PC-9 (cell line): Measurements from ENCODE around the gene LCLAT1. TPM values are rescaled to one million over a fixed set of nuclear protein-coding genes. Genes with fewer than 3 reads are reported as not detected.
"Not testable (repeated sequence)": the region's sequence is repeated elsewhere in the genome, so short reads cannot be mapped to it uniquely, and the experiment has no call there.

Experiments used
- BruUV-seq: library from RNA; stranded (reverse); fragments of 400-500 nt; replicated peaks from 2 replicates; lab custom pipeline; 2021; lab: Mats Ljungman, UMichigan
- CTCF ChIA-PET: fragments of 300-600 bp; sonication (Branson Sonifier 250); formaldehyde crosslinking; loops from one replicate; lab custom pipeline; 2022; ENCODE audit warnings: antibody characterized with exemption; lab: Charles Lee
- POLR2A ChIA-PET: fragments of 300-600 bp; sonication (Branson Sonifier 250); formaldehyde crosslinking; loops from one replicate; lab custom pipeline; 2022; ENCODE audit warnings: antibody characterized with exemption; ENCODE audit not compliant: unreplicated experiment; lab: Charles Lee
- DNase-seq, 2 experiments: peaks; one replicate each; pipeline versions ENCODE4 v3.0.0 to v3.0.0-alpha.2; 2015 to 2022; ENCODE audit warnings: mixed read lengths in 1 of 2
- H2AFZ ChIP-seq: fragments of 200-600 bp; sonication (generic); 2 replicates; pipeline ENCODE4 v1.8.1; 2017; ENCODE audit warnings: antibody characterized with exemption
- H3F3A ChIP-seq: fragments of 200-600 bp; sonication (generic); 2 replicates; pipeline ENCODE4 v1.8.1; 2017; ENCODE audit warnings: antibody characterized with exemption, mild to moderate bottlenecking, low read depth; ENCODE audit not compliant: insufficient read depth
- H3K27ac ChIP-seq: fragments of 200-600 bp; sonication (generic); 2 replicates; pipeline ENCODE4 v1.6.1; 2016; ENCODE audit warnings: mixed run types
- H3K27me3 ChIP-seq: fragments of 200-600 bp; sonication (generic); 2 replicates; pipeline ENCODE4 v1.6.1; 2016; ENCODE audit warnings: low read depth, mixed run types; ENCODE audit not compliant: insufficient read depth
- H3K36me3 ChIP-seq: fragments of 200-600 bp; sonication (generic); 2 replicates; pipeline ENCODE4 v1.6.1; 2016; ENCODE audit warnings: low read depth, mixed run types
- H3K4me1 ChIP-seq: fragments of 200-600 bp; sonication (generic); replicated peaks from 2 replicates; pipeline ENCODE4 v1.6.1; 2016; ENCODE audit warnings: mixed run types; ENCODE audit not compliant: insufficient read depth
- H3K4me2 ChIP-seq: fragments of 200-600 bp; sonication (generic); 2 replicates; pipeline ENCODE4 v1.6.1; 2017; ENCODE audit warnings: mixed run types
- H3K4me3 ChIP-seq: fragments of 200-600 bp; sonication (generic); 2 replicates; pipeline ENCODE4 v1.6.1; 2016; ENCODE audit warnings: mixed run types
- H3K79me2 ChIP-seq: fragments of 200-600 bp; sonication (generic); 2 replicates; pipeline ENCODE4 v1.6.1; 2017; ENCODE audit warnings: low read depth, mixed run types
- H3K9me2 ChIP-seq: fragments of 200-600 bp; sonication (generic); 2 replicates; pipeline ENCODE4 v1.8.1; 2017; ENCODE audit warnings: mild to moderate bottlenecking; ENCODE audit not compliant: insufficient read depth
- H3K9me3 ChIP-seq: fragments of 200-600 bp; sonication (generic); 2 replicates; pipeline ENCODE4 v1.8.1; 2016; ENCODE audit warnings: low read depth; ENCODE audit not compliant: insufficient read depth
- H4K20me1 ChIP-seq: fragments of 200-600 bp; sonication (generic); 2 replicates; pipeline ENCODE4 v1.8.1; 2017; ENCODE audit not compliant: insufficient read depth
- EZH2 ChIP-seq: fragments of 200-600 bp; sonication (generic); IDR thresholded peaks from 2 replicates; pipeline ENCODE4 v1.8.0; 2017; ENCODE audit warnings: antibody characterized with exemption, low read depth
- intact Hi-C: fragments of 100-400 bp; cut with micrococcal nuclease; formaldehyde crosslinking; loops from one replicate; pipeline ENCODE4 v1.10.0; 2022; ENCODE audit not compliant: unreplicated experiment
- total RNA-seq: library from RNA; stranded (reverse); gene quantifications from 2 replicates; pipeline ENCODE4 v1.2.3, GENCODE V29; 2021
- TF ChIP-seq, protein P1 (sequence below): fragments of 200-600 bp; sonication (generic); conservative IDR thresholded peaks from 2 replicates; pipeline ENCODE4 v1.6.1; 2017; ENCODE audit warnings: mixed run types, antibody characterized with exemption, mild to moderate bottlenecking, moderate library complexity

The LCLAT1 gene
- total RNA-seq, 1 experiment from 2014 or later: 35.7 TPM

DNA sequence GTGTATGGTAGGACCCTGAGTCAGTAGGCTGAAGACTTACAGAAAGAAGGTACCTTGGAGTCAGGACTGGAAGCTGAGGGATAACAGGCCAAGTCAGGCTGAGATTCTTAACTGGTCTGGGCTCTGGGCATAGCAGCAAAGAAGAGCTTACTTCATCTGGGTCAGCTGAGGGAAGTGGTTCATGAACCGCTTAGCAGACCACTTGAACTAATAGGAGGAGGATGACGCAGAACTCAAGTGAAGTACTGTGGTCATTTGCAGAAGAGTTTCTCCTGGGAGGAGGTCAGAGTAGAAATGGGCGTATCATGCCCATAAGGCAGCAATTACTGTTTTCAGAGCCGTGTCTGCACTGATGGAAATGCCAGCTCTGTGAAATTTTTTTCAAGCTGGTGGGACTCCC, 164.5 kb downstream of the LCLAT1 start:
- Histone ChIP-seq H3K79me2 (no peaks in the 10 kb centered on the region), H3K4me2 (no peak overlapping the region), H3K27ac (no peak overlapping the region), H3K36me3 (no peaks in the 10 kb centered on the region), H3K9me3 (no peaks in the 10 kb centered on the region), H4K20me1 (no peaks in the 10 kb centered on the region), H3K4me3 (no peak overlapping the region), H3K9me2 (peaks cover 10% of the 10 kb centered on the region; the same call in 1 of the 2 replicates), H2AFZ (no peak overlapping the region), H3F3A (no peaks in the 10 kb centered on the region), H3K27me3 (no peaks in the 10 kb centered on the region), H3K4me1 (no peaks in the 10 kb centered on the region; the same call in 1 of the 2 replicates)
- TF ChIP-seq, protein P1, sequence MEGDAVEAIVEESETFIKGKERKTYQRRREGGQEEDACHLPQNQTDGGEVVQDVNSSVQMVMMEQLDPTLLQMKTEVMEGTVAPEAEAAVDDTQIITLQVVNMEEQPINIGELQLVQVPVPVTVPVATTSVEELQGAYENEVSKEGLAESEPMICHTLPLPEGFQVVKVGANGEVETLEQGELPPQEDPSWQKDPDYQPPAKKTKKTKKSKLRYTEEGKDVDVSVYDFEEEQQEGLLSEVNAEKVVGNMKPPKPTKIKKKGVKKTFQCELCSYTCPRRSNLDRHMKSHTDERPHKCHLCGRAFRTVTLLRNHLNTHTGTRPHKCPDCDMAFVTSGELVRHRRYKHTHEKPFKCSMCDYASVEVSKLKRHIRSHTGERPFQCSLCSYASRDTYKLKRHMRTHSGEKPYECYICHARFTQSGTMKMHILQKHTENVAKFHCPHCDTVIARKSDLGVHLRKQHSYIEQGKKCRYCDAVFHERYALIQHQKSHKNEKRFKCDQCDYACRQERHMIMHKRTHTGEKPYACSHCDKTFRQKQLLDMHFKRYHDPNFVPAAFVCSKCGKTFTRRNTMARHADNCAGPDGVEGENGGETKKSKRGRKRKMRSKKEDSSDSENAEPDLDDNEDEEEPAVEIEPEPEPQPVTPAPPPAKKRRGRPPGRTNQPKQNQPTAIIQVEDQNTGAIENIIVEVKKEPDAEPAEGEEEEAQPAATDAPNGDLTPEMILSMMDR: no peak
- TF ChIP-seq EZH2: no peak
- BruUV-seq: no TSS peak
- intact Hi-C loops: no loop called here
- ChIA-PET CTCF (interaction anchor here (0.9 kb wide), 1 partner anchor 447 kb away, joined by 3 read pairs; no protein-coding TSS in a partner anchor), POLR2A (no interaction called here)
- DNase-seq: no peak

DNA sequence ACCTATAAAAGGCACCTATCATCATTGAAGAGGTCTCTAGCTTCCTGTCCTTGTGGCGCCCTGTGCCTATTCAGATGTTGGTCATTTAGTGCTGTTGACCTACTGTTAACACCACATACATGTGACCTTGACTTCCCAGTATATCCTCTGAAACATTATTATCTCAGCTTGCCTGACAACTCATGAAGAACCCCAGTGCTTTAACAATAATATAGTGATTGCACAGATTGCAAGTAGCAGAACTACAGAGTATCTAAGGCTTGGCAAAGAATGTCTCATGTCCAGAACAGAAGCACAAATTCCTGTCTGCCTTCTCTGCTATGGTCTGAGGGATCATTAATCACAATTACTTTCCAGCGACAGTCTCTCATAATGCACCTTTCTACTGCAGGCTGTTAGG, 165.3 kb downstream of the LCLAT1 start:
- no peaks in the 10 kb centered on the region for H3F3A ChIP-seq
- H3K9me3 ChIP-seq: no peaks in the 10 kb centered on the region
- H3K27me3 ChIP-seq: no peaks in the 10 kb centered on the region
- H4K20me1 ChIP-seq: no peaks in the 10 kb centered on the region
- no peak overlapping the region for H3K4me2 ChIP-seq
- no peaks in the 10 kb centered on the region for H3K79me2 ChIP-seq
- ChIA-PET CTCF (no interaction called here), POLR2A (no interaction called here)
- intact Hi-C loops: no loop called here
- H2AFZ ChIP-seq: no peak overlapping the region
- H3K36me3 ChIP-seq: no peaks in the 10 kb centered on the region
- TF ChIP-seq, protein P1: no peak
- no peak for TF ChIP-seq EZH2
- H3K4me3 ChIP-seq: no peak overlapping the region
- no peak overlapping the region for H3K27ac ChIP-seq
- no peaks in the 10 kb centered on the region; the same call in 1 of the 2 replicates for H3K4me1 ChIP-seq
- H3K9me2 ChIP-seq: peaks cover 10% of the 10 kb centered on the region; the same call in 1 of the 2 replicates
- BruUV-seq: no TSS peak
- DNase-seq: no peak

DNA sequence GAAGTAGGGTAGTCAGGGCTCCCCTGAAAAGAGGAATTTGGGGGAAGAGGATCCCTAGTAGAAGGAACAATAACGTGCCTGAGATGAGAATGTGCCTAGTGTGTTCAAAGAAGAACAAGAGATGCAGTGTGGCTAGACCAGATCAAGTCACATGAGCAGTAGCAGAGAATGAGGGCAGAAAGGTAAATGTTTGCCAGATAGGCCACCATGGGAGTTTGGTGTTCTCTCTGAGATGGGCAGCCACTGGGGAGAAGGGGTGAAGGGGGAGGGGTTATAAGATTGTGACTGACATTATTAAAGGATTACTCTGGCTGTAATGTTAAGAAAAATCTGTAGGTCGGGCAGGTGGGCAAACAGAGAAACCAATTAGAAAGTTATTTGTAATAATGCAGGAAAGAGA, 166.0 kb downstream of the LCLAT1 start:
- POLR2A ChIA-PET: no interaction called here
- H2AFZ ChIP-seq: no peak overlapping the region

DNA sequence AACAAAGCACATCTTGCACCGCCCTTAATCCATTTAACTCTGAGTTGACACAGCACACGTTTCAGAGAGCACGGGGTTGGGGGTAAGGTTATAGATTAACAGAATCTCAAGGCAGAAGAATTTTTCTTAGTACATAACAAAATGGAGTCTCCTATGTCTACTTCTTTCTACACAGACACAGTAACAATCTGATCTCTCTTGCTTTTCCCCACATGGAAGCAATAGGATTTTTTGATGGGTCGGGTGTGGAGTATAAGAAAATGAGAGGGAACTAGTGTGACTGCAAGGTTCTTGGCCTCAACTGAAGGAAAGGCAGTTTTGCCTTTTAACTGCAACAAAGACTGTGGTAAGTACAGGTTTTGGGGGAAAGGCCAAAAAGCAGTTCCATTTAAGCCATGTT, 167.2 kb downstream of the LCLAT1 start:
- CTCF ChIA-PET, BruUV-seq, POLR2A ChIA-PET: not testable (repeated sequence)

More for the DNA sequence above, 166.0 kb downstream of the LCLAT1 start:
- intact Hi-C loops: no loop called here
- no peaks in the 10 kb centered on the region for H4K20me1 ChIP-seq
- H3K9me3 ChIP-seq: no peaks in the 10 kb centered on the region
- no peaks in the 10 kb centered on the region for H3K27me3 ChIP-seq
- no peaks in the 10 kb centered on the region for H3K36me3 ChIP-seq
- no peak overlapping the region for H3K27ac ChIP-seq
- H3K4me1 ChIP-seq: no peaks in the 10 kb centered on the region; the same call in 1 of the 2 replicates
- H3K4me2 ChIP-seq: no peak overlapping the region
- H3K4me3 ChIP-seq: no peak overlapping the region
- DNase-seq: no peak
- CTCF ChIA-PET: no interaction called here
- BruUV-seq: no TSS peak
- peaks cover 10% of the 10 kb centered on the region; the same call in 1 of the 2 replicates for H3K9me2 ChIP-seq
- H3K79me2 ChIP-seq: no peaks in the 10 kb centered on the region
- H3F3A ChIP-seq: no peaks in the 10 kb centered on the region
- no peak for TF ChIP-seq EZH2
- TF ChIP-seq, protein P1: no peak

More for the DNA sequence above, 167.2 kb downstream of the LCLAT1 start:
- H3K9me2 ChIP-seq, H2AFZ ChIP-seq, H3K4me3 ChIP-seq, H3K4me1 ChIP-seq, H3K27me3 ChIP-seq, intact Hi-C loops, H3K79me2 ChIP-seq, DNase-seq, H4K20me1 ChIP-seq, H3K27ac ChIP-seq, H3K4me2 ChIP-seq, H3F3A ChIP-seq, H3K36me3 ChIP-seq, H3K9me3 ChIP-seq: not testable (repeated sequence)
